SK-N-SH (cell line): ENCODE results near the gene ZNF33A. TPM values are rescaled to one million over a fixed set of nuclear protein-coding genes. Genes with fewer than 3 reads are reported as not detected.

Experiments used
- CTCF ChIA-PET: fragments of 300-600, 350-600 bp; formaldehyde crosslinking; extraction: SDS; loops from one replicate; lab custom pipeline; 2021; lab: Yijun Ruan, JAX
- POLR2A ChIA-PET: fragments of 350-600 bp; sonication (Branson Sonifier 250); formaldehyde crosslinking; extraction: SDS; loops from one replicate; lab custom pipeline; 2020; ENCODE audit warnings: antibody characterized with exemption, inconsistent platforms; lab: Yijun Ruan, JAX
- DNase-seq: peaks from one replicate; pipeline ENCODE4 v3.0.0; 2012
- H2AFZ ChIP-seq: fragments of 200-600 bp; sonication (generic); 2 replicates; pipeline ENCODE4 v1.8.1; 2016; ENCODE audit warnings: antibody characterized with exemption, mild to moderate bottlenecking, low read depth
- H3F3A ChIP-seq: fragments of 200-600 bp; sonication (generic); replicated peaks from 2 replicates; pipeline ENCODE3; 2016; ENCODE audit warnings: antibody characterized with exemption, mild to moderate bottlenecking; ENCODE audit not compliant: insufficient read depth
- H3K27ac ChIP-seq, 2 experiments: fragments of 200-500 bp in 1 of 2; fragments of 200-600 bp in 1 of 2; sonication (Bioruptor generic) in 1 of 2; sonication (generic), shearing (Covaris generic) in 1 of 2; 2 replicates each; pipeline versions ENCODE4 v1.5.1 to v1.6.1; 2014 to 2016; ENCODE audit warnings: low read depth in 2 of 2, inconsistent platforms in 1 of 2, low read length in 1 of 2, mild to moderate bottlenecking in 1 of 2, mixed read lengths in 1 of 2
- H3K27me3 ChIP-seq: fragments of 200-600 bp; sonication (generic), shearing (Covaris generic); 2 replicates; pipeline ENCODE4 v1.6.1; 2016; ENCODE audit warnings: mixed run types; ENCODE audit not compliant: insufficient read depth
- H3K36me3 ChIP-seq, 2 experiments: fragments of 200-500 bp in 1 of 2; fragments of 200-600 bp in 1 of 2; sonication (Bioruptor generic) in 1 of 2; sonication (generic) in 1 of 2; replicated peaks in 1 of 2; 2 replicates each; pipeline versions ENCODE3 to v1.5.1; 2014 to 2016; ENCODE audit warnings: low read length in 1 of 2, mild to moderate bottlenecking in 1 of 2; ENCODE audit not compliant: insufficient read depth in 2 of 2, control insufficient read depth in 1 of 2
- H3K4me1 ChIP-seq, 2 experiments: fragments of 200-500 bp in 1 of 2; fragments of 200-600 bp in 1 of 2; sonication (Bioruptor generic) in 1 of 2; sonication (generic), shearing (Covaris generic) in 1 of 2; 2 replicates each; pipeline versions ENCODE4 v1.5.1 to v1.6.1; 2014 to 2016; ENCODE audit warnings: low read depth in 1 of 2, low read length in 1 of 2, mixed run types in 1 of 2; ENCODE audit not compliant: insufficient read depth in 2 of 2, control insufficient read depth in 1 of 2
- H3K4me2 ChIP-seq: fragments of 200-600 bp; sonication (generic), shearing (Covaris generic); 2 replicates; pipeline ENCODE4 v1.6.1; 2017; ENCODE audit warnings: mixed run types
- H3K4me3 ChIP-seq, 2 experiments: fragments of 200-500 bp in 1 of 2; fragments of 200-600 bp in 1 of 2; sonication (Bioruptor generic) in 1 of 2; sonication (generic), shearing (Covaris generic) in 1 of 2; 2 replicates each; pipeline versions ENCODE4 v1.5.1 to v1.8.1; 2014 to 2016; ENCODE audit warnings: low read depth in 2 of 2, inconsistent platforms in 1 of 2, low read length in 1 of 2, mild to moderate bottlenecking in 1 of 2, mixed read lengths in 1 of 2, moderate library complexity in 1 of 2
- H3K79me2 ChIP-seq: fragments of 200-600 bp; sonication (generic); 2 replicates; pipeline ENCODE4 v1.8.1; 2017; ENCODE audit warnings: mild to moderate bottlenecking; ENCODE audit not compliant: insufficient read depth
- H3K9ac ChIP-seq: fragments of 200-600 bp; sonication (generic); 2 replicates; pipeline ENCODE4 v1.6.1; 2017; ENCODE audit warnings: mixed run types
- H3K9me2 ChIP-seq: fragments of 200-600 bp; sonication (generic); 2 replicates; pipeline ENCODE4 v1.6.1; 2017; ENCODE audit warnings: mixed run types
- H3K9me3 ChIP-seq: fragments of 200-600 bp; sonication (generic); 2 replicates; pipeline ENCODE4 v1.6.1; 2017; ENCODE audit warnings: mixed run types, mild to moderate bottlenecking, moderate library complexity
- H4K20me1 ChIP-seq: fragments of 200-600 bp; sonication (generic); 2 replicates; pipeline ENCODE4 v1.6.1; 2017; ENCODE audit warnings: mild to moderate bottlenecking, mixed run types; ENCODE audit not compliant: insufficient read depth
- CHD2 ChIP-seq: fragments of 150-350 bp; IDR thresholded peaks from 2 replicates; pipeline ENCODE4 v1.6.1; 2018; ENCODE audit warnings: low read length; ENCODE audit not compliant: partially characterized antibody
- ELF1 ChIP-seq: IDR thresholded peaks from 2 replicates; pipeline ENCODE4 v1.4.0; 2012
- EP300 ChIP-seq, 2 experiments: IDR thresholded peaks; 2 replicates each; pipeline versions ENCODE4 v1.4.0 to v1.6.1; 2012; ENCODE audit warnings: borderline replicate concordance in 1 of 2, low read depth in 1 of 2, low read length in 1 of 2
- EZH2phosphoT487 ChIP-seq: fragments of 200-600 bp; sonication (generic); IDR thresholded peaks from 2 replicates; pipeline ENCODE4 v1.6.1; 2017; ENCODE audit warnings: low read depth, mixed run types, mild to moderate bottlenecking, antibody characterized with exemption, moderate library complexity, borderline replicate concordance
- FOXJ3 ChIP-seq: sonication (generic); formaldehyde crosslinking; IDR thresholded peaks from 2 replicates; pipeline ENCODE4 v1.5.1; 2020; ENCODE audit warnings: mild to moderate bottlenecking, missing genetic modification reagents
- FOXM1 ChIP-seq: IDR thresholded peaks from 2 replicates; pipeline ENCODE4 v1.4.0; 2012; ENCODE audit warnings: low read depth, mild to moderate bottlenecking
- GABPA ChIP-seq: IDR thresholded peaks from 2 replicates; pipeline ENCODE4 v1.4.0; 2012; ENCODE audit warnings: low read depth, mild to moderate bottlenecking
- JUND ChIP-seq: IDR thresholded peaks from 2 replicates; pipeline ENCODE4 v1.4.0; 2012
- MXI1 ChIP-seq: IDR thresholded peaks from 2 replicates; pipeline ENCODE4 v1.6.1; 2012; ENCODE audit warnings: mild to moderate bottlenecking, low read depth, low read length, improper control_type of control experiment
- NFIC ChIP-seq: IDR thresholded peaks from 2 replicates; pipeline ENCODE4 v1.4.0; 2012; ENCODE audit warnings: borderline replicate concordance
- NRF1 ChIP-seq: IDR thresholded peaks from 2 replicates; pipeline ENCODE4 v1.6.1; 2012; ENCODE audit warnings: low read depth, mild to moderate bottlenecking, low read length
- RFX5 ChIP-seq: IDR thresholded peaks from 2 replicates; pipeline ENCODE4 v1.6.1; 2012; ENCODE audit warnings: mild to moderate bottlenecking, improper control_type of control experiment, low read length
- SMC3 ChIP-seq: IDR thresholded peaks from 2 replicates; pipeline ENCODE4 v1.6.1; 2012; ENCODE audit warnings: low read depth, low read length, improper control_type of control experiment
- TAF1 ChIP-seq: IDR thresholded peaks from 2 replicates; pipeline ENCODE4 v1.6.1; 2012; ENCODE audit warnings: low read depth, mild to moderate bottlenecking, low read length, moderate library complexity, borderline replicate concordance
- TCF12 ChIP-seq: IDR thresholded peaks from 2 replicates; pipeline ENCODE4 v1.4.0; 2012
- TEAD4 ChIP-seq: IDR thresholded peaks from 2 replicates; pipeline ENCODE4 v1.4.0; 2012; ENCODE audit warnings: mild to moderate bottlenecking, borderline replicate concordance; ENCODE audit not compliant: insufficient read depth
- YY1 ChIP-seq: IDR thresholded peaks from 2 replicates; pipeline ENCODE4 v1.4.0; 2012; ENCODE audit warnings: low read depth, mild to moderate bottlenecking
- WGBS: methylation state at CpG from one replicate; pipeline ENCODE4 v1.1.6; 2017; ENCODE audit warnings: low lambda C conversion rate; 5-methylcytosine and 5-hydroxymethylcytosine counted together
- polyA plus RNA-seq, 3 experiments: library from polyadenylated mRNA; depleted of rRNA; stranded (reverse); fragments of >200 nt; gene quantifications; 2 replicates each; pipeline ENCODE4 v1.2.3, GENCODE V29; 2012
- TF ChIP-seq, protein P1 (sequence below): fragments of 150-350 bp; IDR thresholded peaks from 2 replicates; pipeline ENCODE4 v1.6.1; 2017; ENCODE audit warnings: antibody characterized with exemption, low read length, low read depth, borderline replicate concordance
- TF ChIP-seq, protein P2 (sequence below): IDR thresholded peaks from 2 replicates; pipeline ENCODE4; 2012
- TF ChIP-seq, protein P3 (sequence below): fragments of 150-350 bp; IDR thresholded peaks from 2 replicates; pipeline ENCODE4 v1.6.1; 2016; ENCODE audit warnings: mild to moderate bottlenecking, low read depth, low read length
- TF ChIP-seq, protein P4 (sequence below): IDR thresholded peaks from 2 replicates; pipeline ENCODE4 v1.4.0; 2012; ENCODE audit warnings: low read depth, borderline replicate concordance
- TF ChIP-seq, protein P5 (sequence below): fragments of 200-600 bp; sonication (generic); IDR thresholded peaks from 2 replicates; pipeline ENCODE4 v1.6.1; 2017; ENCODE audit warnings: antibody characterized with exemption, mild to moderate bottlenecking, moderate library complexity
- TF ChIP-seq, protein P6 (sequence below): IDR thresholded peaks from 2 replicates; pipeline ENCODE4 v1.4.0; 2012; ENCODE audit warnings: low read depth, borderline replicate concordance

Gene ZNF33A
- polyA plus RNA-seq, 1 of the 3 experiments (the other 2 are of a cell fraction) = 5.7 TPM

DNA sequence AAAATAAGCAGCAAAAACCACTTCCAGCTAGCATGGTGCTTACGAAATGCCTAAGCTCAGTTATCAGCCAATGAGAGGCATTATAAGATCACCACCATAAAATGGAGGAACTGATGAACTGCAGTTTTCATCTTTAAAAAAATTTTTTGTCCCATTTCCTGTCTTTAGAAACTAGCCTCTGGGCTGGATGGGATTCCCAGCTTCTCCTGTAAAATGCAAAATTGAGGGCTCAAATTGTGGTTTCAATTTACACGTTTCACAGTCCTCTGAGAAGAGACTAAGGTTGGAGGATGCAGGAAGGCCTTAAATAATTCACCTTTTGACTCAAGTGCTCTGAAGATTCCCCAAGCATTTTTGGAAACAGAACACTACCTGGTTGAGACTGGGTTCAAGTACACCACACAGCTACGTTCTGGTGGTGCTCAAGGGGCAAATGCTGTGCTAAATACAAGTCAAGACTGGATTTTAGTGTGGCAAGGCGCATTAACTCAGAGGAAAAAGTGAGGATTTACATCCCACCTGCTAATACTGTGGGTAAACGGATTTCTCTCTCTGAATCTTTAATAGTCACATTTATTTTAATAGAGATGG, 35.0 kb upstream of the ZNF33A start (continued):
- TF ChIP-seq CHD2 (no peak), TAF1 (no peak), TCF12 (no peak), EP300 (IDR thresholded peaks at IDR 0.05; ENCODE audit: borderline replicate concordance in 1 of 2, low read depth in 1 of 2, low read length in 1 of 2) (no peak), MXI1 (no peak), EZH2phosphoT487 (no peak), YY1 (no peak), NFIC (no peak)
- TF ChIP-seq, protein P1, sequence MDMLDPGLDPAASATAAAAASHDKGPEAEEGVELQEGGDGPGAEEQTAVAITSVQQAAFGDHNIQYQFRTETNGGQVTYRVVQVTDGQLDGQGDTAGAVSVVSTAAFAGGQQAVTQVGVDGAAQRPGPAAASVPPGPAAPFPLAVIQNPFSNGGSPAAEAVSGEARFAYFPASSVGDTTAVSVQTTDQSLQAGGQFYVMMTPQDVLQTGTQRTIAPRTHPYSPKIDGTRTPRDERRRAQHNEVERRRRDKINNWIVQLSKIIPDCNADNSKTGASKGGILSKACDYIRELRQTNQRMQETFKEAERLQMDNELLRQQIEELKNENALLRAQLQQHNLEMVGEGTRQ = no peak

DNA sequence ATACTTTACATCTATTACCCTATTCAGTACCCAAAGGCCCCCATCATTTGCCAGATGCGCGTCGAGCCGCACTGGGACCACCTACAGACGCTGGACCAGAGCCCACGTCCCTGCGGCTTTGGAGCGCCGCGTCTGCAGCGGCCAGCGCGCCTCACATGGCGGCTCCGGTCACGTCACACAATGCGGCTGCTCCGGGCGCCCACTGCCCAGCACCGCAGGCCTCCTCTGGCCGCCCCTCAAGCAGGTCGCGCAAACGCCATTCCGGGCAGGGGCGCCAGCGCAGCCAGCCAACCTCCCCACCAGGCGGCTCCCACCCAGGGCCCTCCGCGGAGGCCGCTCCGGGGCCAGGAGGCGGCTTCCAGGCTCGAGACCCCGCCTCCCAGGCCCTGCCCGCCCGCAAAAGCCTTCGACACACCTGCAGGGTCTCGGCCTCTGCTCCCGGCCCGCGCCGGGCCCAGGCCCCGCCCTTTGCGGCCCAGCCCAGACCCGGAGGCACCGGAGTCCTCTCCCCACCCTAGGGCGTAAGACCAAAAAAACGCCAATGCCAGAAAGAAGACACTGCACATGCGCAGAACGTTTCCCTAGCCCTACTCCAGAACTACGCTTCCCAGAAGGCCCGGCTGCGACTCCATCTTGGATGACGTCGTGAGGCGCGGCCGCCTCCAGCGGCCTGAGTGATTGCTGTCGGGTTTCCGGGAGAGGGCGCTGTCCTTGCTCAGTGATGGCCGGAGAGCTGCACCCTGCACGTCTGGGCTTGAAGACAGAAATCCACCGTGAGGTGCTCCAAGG, 34.2 kb upstream of the ZNF33A start, which contains the start of gene ZNF25:
TSS of gene ZNF25 (minus strand) at position 557 of the 789 bp plus-strand sequence. CDS start 4,925 bp downstream, outside the sequence.
- Histone ChIP-seq H3K27ac (peak within 1 kb of the TSS; percentile 74 to 89), H3K4me1 (no peaks in the 10 kb centered on the region; a peak in 2 of 4 replicates), H3K9me2 (no peaks in the 10 kb centered on the region), H2AFZ (peak within 1 kb of the TSS; percentile 95), H4K20me1 (no peaks in the 10 kb centered on the region), H3K79me2 (peaks cover 35% of the 10 kb centered on the region), H3F3A (peaks cover 9% of the 10 kb centered on the region), H3K4me3 (peak within 1 kb of the TSS; percentile 76 to 90), H3K27me3 (no peaks in the 10 kb centered on the region), H3K9ac (peak within 1 kb of the TSS; percentile 86), H3K4me2 (peak within 1 kb of the TSS; percentile 97), H3K9me3 (0 out of 2 replicates have a peak, but pooled peaks cover 6% of the 10 kb centered on the region), H3K36me3 (no peaks in the 10 kb centered on the region)
- ChIA-PET POLR2A (interaction anchor here (1.2 to 1.4 kb wide), 4 partner anchors 28 to 119 kb away, joined by 3 to 7 read pairs (median 4); partner anchors contain the start of genes ZNF248 and ZNF33A), CTCF (interaction anchor here (0.6 to 1.7 kb wide), 18 partner anchors 9 to 119 kb away, joined by 3 to 10 read pairs (median 4); partner anchors contain the start of genes ZNF248, ZNF33A and ZNF37A)
- DNase-seq = peak; percentile 93
- 1% methylated on average over 33 of the region's 66 CpGs for WGBS
- TF ChIP-seq, protein P2, sequence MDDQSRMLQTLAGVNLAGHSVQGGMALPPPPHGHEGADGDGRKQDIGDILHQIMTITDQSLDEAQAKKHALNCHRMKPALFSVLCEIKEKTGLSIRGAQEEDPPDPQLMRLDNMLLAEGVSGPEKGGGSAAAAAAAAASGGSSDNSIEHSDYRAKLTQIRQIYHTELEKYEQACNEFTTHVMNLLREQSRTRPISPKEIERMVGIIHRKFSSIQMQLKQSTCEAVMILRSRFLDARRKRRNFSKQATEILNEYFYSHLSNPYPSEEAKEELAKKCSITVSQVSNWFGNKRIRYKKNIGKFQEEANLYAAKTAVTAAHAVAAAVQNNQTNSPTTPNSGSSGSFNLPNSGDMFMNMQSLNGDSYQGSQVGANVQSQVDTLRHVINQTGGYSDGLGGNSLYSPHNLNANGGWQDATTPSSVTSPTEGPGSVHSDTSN = peak; percentile 46; the same call in 1 of the 2 replicates
- TF ChIP-seq TCF12 = no peak
- no peak for TF ChIP-seq JUND
- peak; percentile 51; the same call in 1 of the 2 replicates for TF ChIP-seq ELF1
- TF ChIP-seq, protein P3, sequence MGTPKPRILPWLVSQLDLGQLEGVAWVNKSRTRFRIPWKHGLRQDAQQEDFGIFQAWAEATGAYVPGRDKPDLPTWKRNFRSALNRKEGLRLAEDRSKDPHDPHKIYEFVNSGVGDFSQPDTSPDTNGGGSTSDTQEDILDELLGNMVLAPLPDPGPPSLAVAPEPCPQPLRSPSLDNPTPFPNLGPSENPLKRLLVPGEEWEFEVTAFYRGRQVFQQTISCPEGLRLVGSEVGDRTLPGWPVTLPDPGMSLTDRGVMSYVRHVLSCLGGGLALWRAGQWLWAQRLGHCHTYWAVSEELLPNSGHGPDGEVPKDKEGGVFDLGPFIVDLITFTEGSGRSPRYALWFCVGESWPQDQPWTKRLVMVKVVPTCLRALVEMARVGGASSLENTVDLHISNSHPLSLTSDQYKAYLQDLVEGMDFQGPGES = no peak
- no peak for TF ChIP-seq GABPA
- TF ChIP-seq SMC3 = peak; percentile 65
- TF ChIP-seq, protein P4, sequence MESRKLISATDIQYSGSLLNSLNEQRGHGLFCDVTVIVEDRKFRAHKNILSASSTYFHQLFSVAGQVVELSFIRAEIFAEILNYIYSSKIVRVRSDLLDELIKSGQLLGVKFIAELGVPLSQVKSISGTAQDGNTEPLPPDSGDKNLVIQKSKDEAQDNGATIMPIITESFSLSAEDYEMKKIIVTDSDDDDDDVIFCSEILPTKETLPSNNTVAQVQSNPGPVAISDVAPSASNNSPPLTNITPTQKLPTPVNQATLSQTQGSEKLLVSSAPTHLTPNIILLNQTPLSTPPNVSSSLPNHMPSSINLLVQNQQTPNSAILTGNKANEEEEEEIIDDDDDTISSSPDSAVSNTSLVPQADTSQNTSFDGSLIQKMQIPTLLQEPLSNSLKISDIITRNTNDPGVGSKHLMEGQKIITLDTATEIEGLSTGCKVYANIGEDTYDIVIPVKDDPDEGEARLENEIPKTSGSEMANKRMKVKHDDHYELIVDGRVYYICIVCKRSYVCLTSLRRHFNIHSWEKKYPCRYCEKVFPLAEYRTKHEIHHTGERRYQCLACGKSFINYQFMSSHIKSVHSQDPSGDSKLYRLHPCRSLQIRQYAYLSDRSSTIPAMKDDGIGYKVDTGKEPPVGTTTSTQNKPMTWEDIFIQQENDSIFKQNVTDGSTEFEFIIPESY = no peak
- TF ChIP-seq, protein P5, sequence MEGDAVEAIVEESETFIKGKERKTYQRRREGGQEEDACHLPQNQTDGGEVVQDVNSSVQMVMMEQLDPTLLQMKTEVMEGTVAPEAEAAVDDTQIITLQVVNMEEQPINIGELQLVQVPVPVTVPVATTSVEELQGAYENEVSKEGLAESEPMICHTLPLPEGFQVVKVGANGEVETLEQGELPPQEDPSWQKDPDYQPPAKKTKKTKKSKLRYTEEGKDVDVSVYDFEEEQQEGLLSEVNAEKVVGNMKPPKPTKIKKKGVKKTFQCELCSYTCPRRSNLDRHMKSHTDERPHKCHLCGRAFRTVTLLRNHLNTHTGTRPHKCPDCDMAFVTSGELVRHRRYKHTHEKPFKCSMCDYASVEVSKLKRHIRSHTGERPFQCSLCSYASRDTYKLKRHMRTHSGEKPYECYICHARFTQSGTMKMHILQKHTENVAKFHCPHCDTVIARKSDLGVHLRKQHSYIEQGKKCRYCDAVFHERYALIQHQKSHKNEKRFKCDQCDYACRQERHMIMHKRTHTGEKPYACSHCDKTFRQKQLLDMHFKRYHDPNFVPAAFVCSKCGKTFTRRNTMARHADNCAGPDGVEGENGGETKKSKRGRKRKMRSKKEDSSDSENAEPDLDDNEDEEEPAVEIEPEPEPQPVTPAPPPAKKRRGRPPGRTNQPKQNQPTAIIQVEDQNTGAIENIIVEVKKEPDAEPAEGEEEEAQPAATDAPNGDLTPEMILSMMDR = peak; percentile 85
- TF ChIP-seq EP300 (IDR thresholded peaks at IDR 0.05; ENCODE audit: borderline replicate concordance in 1 of 2, low read depth in 1 of 2, low read length in 1 of 2) = no peak
- TF ChIP-seq, protein P6, sequence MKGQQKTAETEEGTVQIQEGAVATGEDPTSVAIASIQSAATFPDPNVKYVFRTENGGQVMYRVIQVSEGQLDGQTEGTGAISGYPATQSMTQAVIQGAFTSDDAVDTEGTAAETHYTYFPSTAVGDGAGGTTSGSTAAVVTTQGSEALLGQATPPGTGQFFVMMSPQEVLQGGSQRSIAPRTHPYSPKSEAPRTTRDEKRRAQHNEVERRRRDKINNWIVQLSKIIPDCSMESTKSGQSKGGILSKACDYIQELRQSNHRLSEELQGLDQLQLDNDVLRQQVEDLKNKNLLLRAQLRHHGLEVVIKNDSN = no peak
- TF ChIP-seq FOXJ3 (CRISPR knock-in tag) = no peak
- TF ChIP-seq TEAD4 = no peak
- no peak for TF ChIP-seq FOXM1
- peak; percentile 81 for TF ChIP-seq NRF1
- TF ChIP-seq RFX5 = no peak
